HepG2 (cell line): ENCODE data around the gene TP53TG5. TPM values are rescaled to one million over a fixed set of nuclear protein-coding genes. Genes with fewer than 3 reads are reported as not detected.

Experiments used
- ARID5B ChIP-seq: IDR thresholded peaks from 2 replicates; pipeline ENCODE4 v1.4.0; 2020; ENCODE audit warnings: mild to moderate bottlenecking, missing genetic modification reagents
- ATAD3A ChIP-seq: sonication (generic); formaldehyde crosslinking; IDR thresholded peaks from 2 replicates; pipeline ENCODE4 v1.4.0; 2020; ENCODE audit warnings: missing genetic modification reagents
- BCL3 ChIP-seq: sonication (generic); formaldehyde crosslinking; IDR thresholded peaks from 2 replicates; pipeline ENCODE4 v1.5.1; 2020; ENCODE audit warnings: mild to moderate bottlenecking, missing genetic modification reagents, moderate library complexity
- CREB1 ChIP-seq, 2 experiments: fragments of 450-650 bp in 1 of 2; IDR thresholded peaks; 2 replicates each; pipeline ENCODE4 v1.6.1; 2016 to 2017; ENCODE audit warnings: control low read depth in 1 of 2, mild to moderate bottlenecking in 1 of 2, missing compliant biosample characterization in 1 of 2, missing genetic modification characterization in 1 of 2
- DMAP1 ChIP-seq: IDR thresholded peaks from 2 replicates; pipeline ENCODE4 v1.6.1; 2016
- DZIP1 ChIP-seq: sonication (generic); formaldehyde crosslinking; IDR thresholded peaks from 2 replicates; pipeline ENCODE4 v1.5.0; 2020; ENCODE audit warnings: mild to moderate bottlenecking, missing genetic modification reagents
- FOXK2 ChIP-seq: fragments of 450-650 bp; IDR thresholded peaks from 2 replicates; pipeline ENCODE4 v1.6.1; 2016
- GLI4 ChIP-seq: sonication (generic); formaldehyde crosslinking; IDR thresholded peaks from 2 replicates; pipeline ENCODE4 v1.5.1; 2020; ENCODE audit warnings: missing genetic modification reagents, mild to moderate bottlenecking, moderate library complexity, borderline replicate concordance
- KLF15 ChIP-seq: sonication (generic); formaldehyde crosslinking; IDR thresholded peaks from 2 replicates; pipeline ENCODE4 v1.8.1; 2023; ENCODE audit warnings: borderline replicate concordance, mild to moderate bottlenecking, inconsistent platforms, missing genetic modification reagents, mixed read lengths
- PCBP2 ChIP-seq: fragments of 200-400 bp; formaldehyde crosslinking; optimal IDR thresholded peaks from 2 replicates; pipeline ENCODE3; 2018; ENCODE audit warnings: low read length, low read depth; ENCODE audit not compliant: poor library complexity, severe bottlenecking
- REPIN1 ChIP-seq: sonication (generic); formaldehyde crosslinking; IDR thresholded peaks from 2 replicates; pipeline ENCODE4 v1.8.0; 2022; ENCODE audit warnings: missing genetic modification reagents, low read depth, mild to moderate bottlenecking, borderline replicate concordance
- TBP ChIP-seq: sonication (generic); formaldehyde crosslinking; IDR thresholded peaks from 2 replicates; pipeline ENCODE4 v1.5.0; 2020; ENCODE audit warnings: missing genetic modification reagents
- TCF7L2 ChIP-seq: IDR thresholded peaks from 2 replicates; pipeline ENCODE4 v1.6.1; 2011; ENCODE audit warnings: mild to moderate bottlenecking, low read depth, low read length, moderate library complexity
- TMF1 ChIP-seq: sonication (generic); formaldehyde crosslinking; IDR thresholded peaks from 2 replicates; pipeline ENCODE4 v1.8.1; 2022; ENCODE audit warnings: low read depth, missing genetic modification reagents
- ZNF275 ChIP-seq: sonication (generic); formaldehyde crosslinking; IDR thresholded peaks from 2 replicates; pipeline ENCODE4 v1.8.0; 2022; ENCODE audit warnings: missing genetic modification reagents, mild to moderate bottlenecking, inconsistent platforms, borderline replicate concordance
- ZNF44 ChIP-seq: sonication (generic); formaldehyde crosslinking; IDR thresholded peaks from 2 replicates; pipeline ENCODE4 v1.5.1; 2020; ENCODE audit warnings: mild to moderate bottlenecking, missing genetic modification reagents
- ZNF678 ChIP-seq: sonication (generic); formaldehyde crosslinking; IDR thresholded peaks from 2 replicates; pipeline ENCODE4 v1.4.0; 2020; ENCODE audit warnings: mild to moderate bottlenecking, missing genetic modification reagents
- ZNF737 ChIP-seq: sonication (generic); formaldehyde crosslinking; IDR thresholded peaks from 2 replicates; pipeline ENCODE4 v1.5.0; 2020; ENCODE audit warnings: missing genetic modification reagents, mild to moderate bottlenecking, borderline replicate concordance
- ZNF792 ChIP-seq: IDR thresholded peaks from 2 replicates; pipeline ENCODE4 v1.6.1; 2016
- ZNF883 ChIP-seq: sonication (generic); formaldehyde crosslinking; IDR thresholded peaks from 2 replicates; pipeline ENCODE4 v1.5.1; 2020; ENCODE audit warnings: mild to moderate bottlenecking, missing genetic modification reagents; ENCODE audit errors: not compliant biosample characterization
- polyA plus RNA-seq, 8 experiments: library from polyadenylated mRNA; depleted of rRNA in 3 of 8; stranded (reverse) in 7 of 8; unstranded in 1 of 8; fragments of >200 nt; fragmentation: Illumina TruSeq in 4 of 8; extraction: Trizol in 4 of 8; gene quantifications; 2 replicates each; pipeline versions ENCODE4 v1.2.1 to v1.2.3, GENCODE V29; 2011 to 2016; ENCODE audit warnings: low read depth in 4 of 8, missing spikeins in 1 of 8, mixed read lengths in 1 of 8; ENCODE audit not compliant: insufficient read depth in 1 of 8
- total RNA-seq, 5 experiments: library from RNA; depleted of rRNA; stranded (reverse); fragments of >200 nt; fragmentation: Illumina TruSeq; extraction: Trizol; gene quantifications; 2 replicates each; pipeline ENCODE4 v1.2.3, GENCODE V29; 2016; ENCODE audit warnings: low read depth in 1 of 5

Gene TP53TG5
- total and polyA plus RNA-seq, 2 of the 13 experiments (the other 11 are each of a cell fraction or from before 2014, with no cell fraction given) = 0.11 TPM; not detected in 1

GRCh38 chr20:45338121-45339030 lies 39.7 kb downstream of the TP53TG5 start (continued):
- peak; percentile 84; the same call in 1 of the 2 replicates for TF ChIP-seq ZNF44
- TF ChIP-seq ZNF883 (CRISPR knock-in tag) = no peak
- no peak for TF ChIP-seq ZNF678 (CRISPR knock-in tag)
- no peak for TF ChIP-seq ZNF275
- no peak for TF ChIP-seq ATAD3A (CRISPR knock-in tag)
- TF ChIP-seq ARID5B (CRISPR knock-in tag) = peak; percentile 78
- TF ChIP-seq REPIN1 (CRISPR knock-in tag) = 0 out of 2 replicates have a peak, but pooled peaks have one; percentile 19
- TF ChIP-seq KLF15 (CRISPR knock-in tag) = no peak
- TF ChIP-seq PCBP2 = no peak
- no peak for TF ChIP-seq TBP (CRISPR knock-in tag)
- no peak for TF ChIP-seq DMAP1 (CRISPR knock-in tag)
- TF ChIP-seq DZIP1 = no peak
- no peak for TF ChIP-seq TMF1 (CRISPR knock-in tag)
- 0 out of 2 replicates have a peak, but pooled peaks have one; percentile 75 for TF ChIP-seq BCL3 (CRISPR knock-in tag)
- no peak for TF ChIP-seq CREB1 (IDR thresholded peaks at IDR 0.05)
- no peak for TF ChIP-seq CREB1 (CRISPR knock-in tag; IDR thresholded peaks at IDR 0.05)
- TF ChIP-seq TCF7L2 = no peak
- peak; percentile 51; the same call in 1 of the 2 replicates for TF ChIP-seq ZNF737 (CRISPR knock-in tag)
- no peak for TF ChIP-seq ZNF792 (CRISPR knock-in tag)
- TF ChIP-seq FOXK2 = no peak
- peak; percentile 72; the same call in 1 of the 2 replicates for TF ChIP-seq GLI4 (CRISPR knock-in tag)
